SK-N-SH (cell line): Measurements from ENCODE around the gene GRK1. TPM values are rescaled to one million over a fixed set of nuclear protein-coding genes. Genes with fewer than 3 reads are reported as not detected.
A peak's percentile ranks its signal among the peaks of the same experiment; 100 is the strongest.

ENCODE experiments used
- CTCF ChIA-PET: fragments of 300-600, 350-600 bp; formaldehyde crosslinking; extraction: SDS; loops from one replicate; lab custom pipeline; 2021; lab: Yijun Ruan, JAX
- POLR2A ChIA-PET: fragments of 350-600 bp; sonication (Branson Sonifier 250); formaldehyde crosslinking; extraction: SDS; loops from one replicate; lab custom pipeline; 2020; ENCODE audit warnings: antibody characterized with exemption, inconsistent platforms; lab: Yijun Ruan, JAX
- DNase-seq: peaks from one replicate; pipeline ENCODE4 v3.0.0; 2012
- H2AFZ ChIP-seq: fragments of 200-600 bp; sonication (generic); 2 replicates; pipeline ENCODE4 v1.8.1; 2016; ENCODE audit warnings: antibody characterized with exemption, mild to moderate bottlenecking, low read depth
- H3F3A ChIP-seq: fragments of 200-600 bp; sonication (generic); replicated peaks from 2 replicates; pipeline ENCODE3; 2016; ENCODE audit warnings: antibody characterized with exemption, mild to moderate bottlenecking; ENCODE audit not compliant: insufficient read depth
- H3K27ac ChIP-seq, 2 experiments: fragments of 200-500 bp in 1 of 2; fragments of 200-600 bp in 1 of 2; sonication (Bioruptor generic) in 1 of 2; sonication (generic), shearing (Covaris generic) in 1 of 2; 2 replicates each; pipeline versions ENCODE4 v1.5.1 to v1.6.1; 2014 to 2016; ENCODE audit warnings: low read depth in 2 of 2, inconsistent platforms in 1 of 2, low read length in 1 of 2, mild to moderate bottlenecking in 1 of 2, mixed read lengths in 1 of 2
- H3K27me3 ChIP-seq: fragments of 200-600 bp; sonication (generic), shearing (Covaris generic); 2 replicates; pipeline ENCODE4 v1.6.1; 2016; ENCODE audit warnings: mixed run types; ENCODE audit not compliant: insufficient read depth
- H3K36me3 ChIP-seq, 2 experiments: fragments of 200-500 bp in 1 of 2; fragments of 200-600 bp in 1 of 2; sonication (Bioruptor generic) in 1 of 2; sonication (generic) in 1 of 2; replicated peaks in 1 of 2; 2 replicates each; pipeline versions ENCODE3 to v1.5.1; 2014 to 2016; ENCODE audit warnings: low read length in 1 of 2, mild to moderate bottlenecking in 1 of 2; ENCODE audit not compliant: insufficient read depth in 2 of 2, control insufficient read depth in 1 of 2
- H3K4me1 ChIP-seq, 2 experiments: fragments of 200-500 bp in 1 of 2; fragments of 200-600 bp in 1 of 2; sonication (Bioruptor generic) in 1 of 2; sonication (generic), shearing (Covaris generic) in 1 of 2; 2 replicates each; pipeline versions ENCODE4 v1.5.1 to v1.6.1; 2014 to 2016; ENCODE audit warnings: low read depth in 1 of 2, low read length in 1 of 2, mixed run types in 1 of 2; ENCODE audit not compliant: insufficient read depth in 2 of 2, control insufficient read depth in 1 of 2
- H3K4me2 ChIP-seq: fragments of 200-600 bp; sonication (generic), shearing (Covaris generic); 2 replicates; pipeline ENCODE4 v1.6.1; 2017; ENCODE audit warnings: mixed run types
- H3K4me3 ChIP-seq, 2 experiments: fragments of 200-500 bp in 1 of 2; fragments of 200-600 bp in 1 of 2; sonication (Bioruptor generic) in 1 of 2; sonication (generic), shearing (Covaris generic) in 1 of 2; 2 replicates each; pipeline versions ENCODE4 v1.5.1 to v1.8.1; 2014 to 2016; ENCODE audit warnings: low read depth in 2 of 2, inconsistent platforms in 1 of 2, low read length in 1 of 2, mild to moderate bottlenecking in 1 of 2, mixed read lengths in 1 of 2, moderate library complexity in 1 of 2
- H3K79me2 ChIP-seq: fragments of 200-600 bp; sonication (generic); 2 replicates; pipeline ENCODE4 v1.8.1; 2017; ENCODE audit warnings: mild to moderate bottlenecking; ENCODE audit not compliant: insufficient read depth
- H3K9ac ChIP-seq: fragments of 200-600 bp; sonication (generic); 2 replicates; pipeline ENCODE4 v1.6.1; 2017; ENCODE audit warnings: mixed run types
- H3K9me2 ChIP-seq: fragments of 200-600 bp; sonication (generic); 2 replicates; pipeline ENCODE4 v1.6.1; 2017; ENCODE audit warnings: mixed run types
- H3K9me3 ChIP-seq: fragments of 200-600 bp; sonication (generic); 2 replicates; pipeline ENCODE4 v1.6.1; 2017; ENCODE audit warnings: mixed run types, mild to moderate bottlenecking, moderate library complexity
- H4K20me1 ChIP-seq: fragments of 200-600 bp; sonication (generic); 2 replicates; pipeline ENCODE4 v1.6.1; 2017; ENCODE audit warnings: mild to moderate bottlenecking, mixed run types; ENCODE audit not compliant: insufficient read depth
- CHD2 ChIP-seq: fragments of 150-350 bp; IDR thresholded peaks from 2 replicates; pipeline ENCODE4 v1.6.1; 2018; ENCODE audit warnings: low read length; ENCODE audit not compliant: partially characterized antibody
- EP300 ChIP-seq, 2 experiments: IDR thresholded peaks; 2 replicates each; pipeline versions ENCODE4 v1.4.0 to v1.6.1; 2012; ENCODE audit warnings: borderline replicate concordance in 1 of 2, low read depth in 1 of 2, low read length in 1 of 2
- EZH2phosphoT487 ChIP-seq: fragments of 200-600 bp; sonication (generic); IDR thresholded peaks from 2 replicates; pipeline ENCODE4 v1.6.1; 2017; ENCODE audit warnings: low read depth, mixed run types, mild to moderate bottlenecking, antibody characterized with exemption, moderate library complexity, borderline replicate concordance
- GABPA ChIP-seq: IDR thresholded peaks from 2 replicates; pipeline ENCODE4 v1.4.0; 2012; ENCODE audit warnings: low read depth, mild to moderate bottlenecking
- GATA2 ChIP-seq: sonication (generic); formaldehyde crosslinking; IDR thresholded peaks from 2 replicates; pipeline ENCODE4 v1.5.0; 2020; ENCODE audit warnings: mild to moderate bottlenecking, missing genetic modification reagents
- MXI1 ChIP-seq: IDR thresholded peaks from 2 replicates; pipeline ENCODE4 v1.6.1; 2012; ENCODE audit warnings: mild to moderate bottlenecking, low read depth, low read length, improper control_type of control experiment
- NRF1 ChIP-seq: IDR thresholded peaks from 2 replicates; pipeline ENCODE4 v1.6.1; 2012; ENCODE audit warnings: low read depth, mild to moderate bottlenecking, low read length
- RFX5 ChIP-seq: IDR thresholded peaks from 2 replicates; pipeline ENCODE4 v1.6.1; 2012; ENCODE audit warnings: mild to moderate bottlenecking, improper control_type of control experiment, low read length
- SMC3 ChIP-seq: IDR thresholded peaks from 2 replicates; pipeline ENCODE4 v1.6.1; 2012; ENCODE audit warnings: low read depth, low read length, improper control_type of control experiment
- YY1 ChIP-seq: IDR thresholded peaks from 2 replicates; pipeline ENCODE4 v1.4.0; 2012; ENCODE audit warnings: low read depth, mild to moderate bottlenecking
- WGBS: methylation state at CpG from one replicate; pipeline ENCODE4 v1.1.6; 2017; ENCODE audit warnings: low lambda C conversion rate; 5-methylcytosine and 5-hydroxymethylcytosine counted together
- polyA plus RNA-seq, 3 experiments: library from polyadenylated mRNA; depleted of rRNA; stranded (reverse); fragments of >200 nt; gene quantifications; 2 replicates each; pipeline ENCODE4 v1.2.3, GENCODE V29; 2012
- TF ChIP-seq, protein P1 (sequence below): fragments of 150-350 bp; IDR thresholded peaks from 2 replicates; pipeline ENCODE4 v1.6.1; 2016; ENCODE audit warnings: mild to moderate bottlenecking, low read depth, low read length
- TF ChIP-seq, protein P2 (sequence below): IDR thresholded peaks from 2 replicates; pipeline ENCODE4; 2012
- TF ChIP-seq, protein P3 (sequence below): IDR thresholded peaks from 2 replicates; pipeline ENCODE4 v1.6.1; 2012; ENCODE audit warnings: mild to moderate bottlenecking, low read depth, low read length, moderate library complexity

Gene GRK1
- polyA plus RNA-seq, 1 of the 3 experiments (the other 2 are of a cell fraction), result 0.12 TPM

DNA sequence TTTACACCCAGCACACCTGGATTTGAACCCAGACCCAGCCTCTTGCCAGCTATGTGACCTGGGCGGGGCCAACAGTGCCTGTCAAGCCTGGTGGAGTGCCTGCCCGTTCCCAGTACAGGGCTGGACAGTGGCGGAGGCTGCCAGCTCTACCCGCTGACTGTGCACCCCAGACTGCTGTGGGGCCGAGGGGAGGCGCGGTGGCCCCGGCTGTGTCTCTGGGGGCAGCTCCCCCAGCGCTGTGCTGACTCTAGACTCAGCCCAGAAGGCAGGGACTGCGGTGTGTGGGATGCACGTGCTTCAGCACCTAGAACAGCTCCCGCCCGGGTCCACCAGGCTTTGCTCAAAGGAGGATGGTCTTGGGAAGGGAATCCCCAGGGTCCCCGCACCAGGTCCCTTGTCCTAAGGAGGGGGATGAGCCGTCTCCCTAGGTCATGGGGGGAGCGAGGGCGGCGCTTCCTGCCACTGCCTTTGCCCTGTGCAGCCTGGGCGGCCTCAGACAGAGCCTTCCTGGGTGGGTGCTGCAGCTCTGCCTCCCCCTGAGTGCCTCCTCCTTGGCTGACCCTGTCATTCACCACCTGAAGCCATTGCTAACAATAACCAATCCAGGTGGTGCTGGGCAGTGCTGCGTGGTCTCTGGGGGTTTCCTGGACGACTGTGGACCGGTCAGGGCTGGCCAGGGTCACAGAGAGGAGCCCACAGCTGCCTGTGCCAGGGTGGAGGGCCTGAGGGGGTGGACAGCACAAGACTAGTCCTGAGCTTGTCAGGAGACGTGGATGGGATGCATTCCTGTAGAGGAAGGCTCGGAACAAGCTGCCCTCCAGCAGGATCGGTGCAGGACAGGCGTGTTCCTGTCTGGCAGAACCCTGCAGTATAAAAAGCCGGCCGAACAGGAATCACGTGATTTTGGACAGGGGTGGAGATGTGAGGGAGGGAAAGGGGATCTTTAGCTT is 110.6 kb downstream of the GRK1 start:
- 78% methylated on average over 17 of the region's 29 CpGs for WGBS

DNA sequence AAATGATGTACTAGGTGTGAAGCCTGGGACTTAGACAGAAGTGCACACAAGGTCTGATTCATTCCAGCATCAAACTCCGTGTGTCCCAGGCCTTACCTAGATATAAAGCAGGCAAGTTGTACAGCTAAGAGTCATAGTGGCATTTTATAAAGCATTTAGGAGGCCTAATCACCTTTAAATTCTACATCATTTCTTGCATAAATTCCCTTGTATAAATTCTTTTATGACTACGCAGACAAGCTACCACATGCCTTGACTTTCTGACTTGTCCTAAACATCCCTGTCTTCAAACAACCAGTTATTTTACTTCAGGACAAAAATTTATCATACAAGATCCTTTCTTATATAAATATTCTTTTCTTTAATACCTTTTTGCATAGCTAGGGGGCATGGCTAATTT is 114.6 kb downstream of the GRK1 start:
- no peaks in the 10 kb centered on the region for H3K36me3 ChIP-seq
- no peak for DNase-seq
- no peaks in the 10 kb centered on the region for H3K9me3 ChIP-seq
- H3K9ac ChIP-seq, result no peak overlapping the region
- ChIA-PET POLR2A (no interaction called here), CTCF (no interaction called here)
- no peaks in the 10 kb centered on the region for H4K20me1 ChIP-seq
- H3K4me1 ChIP-seq, result no peaks in the 10 kb centered on the region; a peak in 1 of 4 replicates
- peaks cover 7% of the 10 kb centered on the region for H3F3A ChIP-seq
- H3K9me2 ChIP-seq, result no peaks in the 10 kb centered on the region; the same call in 1 of the 2 replicates
- no peak overlapping the region for H3K4me3 ChIP-seq
- no peaks in the 10 kb centered on the region for H3K79me2 ChIP-seq
- H2AFZ ChIP-seq, result no peak overlapping the region
- H3K27me3 ChIP-seq, result no peaks in the 10 kb centered on the region
- no peak overlapping the region for H3K27ac ChIP-seq
- WGBS, result 77% methylated on average over 2 of the region's 2 CpGs
- no peak overlapping the region for H3K4me2 ChIP-seq
- no peak for TF ChIP-seq YY1
- no peak for TF ChIP-seq CHD2
- TF ChIP-seq GATA2 (CRISPR knock-in tag), result no peak
- no peak for TF ChIP-seq MXI1
- TF ChIP-seq EP300 (IDR thresholded peaks at IDR 0.05; ENCODE audit: borderline replicate concordance in 1 of 2, low read depth in 1 of 2, low read length in 1 of 2), result no peak
- TF ChIP-seq, protein P1, sequence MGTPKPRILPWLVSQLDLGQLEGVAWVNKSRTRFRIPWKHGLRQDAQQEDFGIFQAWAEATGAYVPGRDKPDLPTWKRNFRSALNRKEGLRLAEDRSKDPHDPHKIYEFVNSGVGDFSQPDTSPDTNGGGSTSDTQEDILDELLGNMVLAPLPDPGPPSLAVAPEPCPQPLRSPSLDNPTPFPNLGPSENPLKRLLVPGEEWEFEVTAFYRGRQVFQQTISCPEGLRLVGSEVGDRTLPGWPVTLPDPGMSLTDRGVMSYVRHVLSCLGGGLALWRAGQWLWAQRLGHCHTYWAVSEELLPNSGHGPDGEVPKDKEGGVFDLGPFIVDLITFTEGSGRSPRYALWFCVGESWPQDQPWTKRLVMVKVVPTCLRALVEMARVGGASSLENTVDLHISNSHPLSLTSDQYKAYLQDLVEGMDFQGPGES, result no peak
- TF ChIP-seq NRF1, result no peak
- TF ChIP-seq, protein P2, sequence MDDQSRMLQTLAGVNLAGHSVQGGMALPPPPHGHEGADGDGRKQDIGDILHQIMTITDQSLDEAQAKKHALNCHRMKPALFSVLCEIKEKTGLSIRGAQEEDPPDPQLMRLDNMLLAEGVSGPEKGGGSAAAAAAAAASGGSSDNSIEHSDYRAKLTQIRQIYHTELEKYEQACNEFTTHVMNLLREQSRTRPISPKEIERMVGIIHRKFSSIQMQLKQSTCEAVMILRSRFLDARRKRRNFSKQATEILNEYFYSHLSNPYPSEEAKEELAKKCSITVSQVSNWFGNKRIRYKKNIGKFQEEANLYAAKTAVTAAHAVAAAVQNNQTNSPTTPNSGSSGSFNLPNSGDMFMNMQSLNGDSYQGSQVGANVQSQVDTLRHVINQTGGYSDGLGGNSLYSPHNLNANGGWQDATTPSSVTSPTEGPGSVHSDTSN, result no peak
- no peak for TF ChIP-seq GABPA
- TF ChIP-seq, protein P3, sequence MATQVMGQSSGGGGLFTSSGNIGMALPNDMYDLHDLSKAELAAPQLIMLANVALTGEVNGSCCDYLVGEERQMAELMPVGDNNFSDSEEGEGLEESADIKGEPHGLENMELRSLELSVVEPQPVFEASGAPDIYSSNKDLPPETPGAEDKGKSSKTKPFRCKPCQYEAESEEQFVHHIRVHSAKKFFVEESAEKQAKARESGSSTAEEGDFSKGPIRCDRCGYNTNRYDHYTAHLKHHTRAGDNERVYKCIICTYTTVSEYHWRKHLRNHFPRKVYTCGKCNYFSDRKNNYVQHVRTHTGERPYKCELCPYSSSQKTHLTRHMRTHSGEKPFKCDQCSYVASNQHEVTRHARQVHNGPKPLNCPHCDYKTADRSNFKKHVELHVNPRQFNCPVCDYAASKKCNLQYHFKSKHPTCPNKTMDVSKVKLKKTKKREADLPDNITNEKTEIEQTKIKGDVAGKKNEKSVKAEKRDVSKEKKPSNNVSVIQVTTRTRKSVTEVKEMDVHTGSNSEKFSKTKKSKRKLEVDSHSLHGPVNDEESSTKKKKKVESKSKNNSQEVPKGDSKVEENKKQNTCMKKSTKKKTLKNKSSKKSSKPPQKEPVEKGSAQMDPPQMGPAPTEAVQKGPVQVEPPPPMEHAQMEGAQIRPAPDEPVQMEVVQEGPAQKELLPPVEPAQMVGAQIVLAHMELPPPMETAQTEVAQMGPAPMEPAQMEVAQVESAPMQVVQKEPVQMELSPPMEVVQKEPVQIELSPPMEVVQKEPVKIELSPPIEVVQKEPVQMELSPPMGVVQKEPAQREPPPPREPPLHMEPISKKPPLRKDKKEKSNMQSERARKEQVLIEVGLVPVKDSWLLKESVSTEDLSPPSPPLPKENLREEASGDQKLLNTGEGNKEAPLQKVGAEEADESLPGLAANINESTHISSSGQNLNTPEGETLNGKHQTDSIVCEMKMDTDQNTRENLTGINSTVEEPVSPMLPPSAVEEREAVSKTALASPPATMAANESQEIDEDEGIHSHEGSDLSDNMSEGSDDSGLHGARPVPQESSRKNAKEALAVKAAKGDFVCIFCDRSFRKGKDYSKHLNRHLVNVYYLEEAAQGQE, result no peak
- TF ChIP-seq SMC3, result no peak
- TF ChIP-seq EZH2phosphoT487, result no peak

More for the DNA sequence above, 110.6 kb downstream of the GRK1 start:
- H3K9me3 ChIP-seq, result no peaks in the 10 kb centered on the region
- H3K4me3 ChIP-seq, result no peak overlapping the region
- no peaks in the 10 kb centered on the region; the same call in 1 of the 2 replicates for H3K9me2 ChIP-seq
- no peak for DNase-seq
- H3K9ac ChIP-seq, result no peak overlapping the region
- no peaks in the 10 kb centered on the region for H3F3A ChIP-seq
- no peak overlapping the region for H3K4me2 ChIP-seq
- TF ChIP-seq, protein P3, result peak; percentile 90
- no peak for TF ChIP-seq RFX5
- CTCF ChIA-PET, result interaction anchor here (0.6 to 1.3 kb wide), 3 partner anchors 15 to 16 kb away, joined by 3 read pairs; no protein-coding TSS in a partner anchor
- H3K4me1 ChIP-seq, result peaks cover 3 to 5% of the 10 kb centered on the region in 2 experiments; a peak in 1 of 4 replicates
- POLR2A ChIA-PET, result no interaction called here
- H3K36me3 ChIP-seq, result no peaks in the 10 kb centered on the region
- no peaks in the 10 kb centered on the region for H3K27me3 ChIP-seq
- no peaks in the 10 kb centered on the region for H3K79me2 ChIP-seq
- H4K20me1 ChIP-seq, result no peaks in the 10 kb centered on the region
- no peak overlapping the region for H2AFZ ChIP-seq
- no peak overlapping the region for H3K27ac ChIP-seq
